Right ventricle myocardium inferior (tissue), 1 donor: ENCODE measurements around the gene MGME1. TPM values are rescaled to one million over a fixed set of nuclear protein-coding genes. Genes with fewer than 3 reads are reported as not detected.

Experiments used
- ATAC-seq: fragments of 200-7000 bp; cut with Tn5 transposase; one replicate; pipeline ENCODE4 v1.9.1; 2020; ENCODE audit warnings: mild to moderate bottlenecking, moderate library complexity
- DNase-seq: peaks from one replicate; pipeline ENCODE4 v3.0.0; 2021; ENCODE audit errors: missing footprints
- intact Hi-C: fragments of 100-400 bp; cut with DNase I; formaldehyde crosslinking; loops from one replicate; pipeline ENCODE4 v1.11.0; 2022
- total RNA-seq: library from RNA; stranded (reverse); fragmentation: NEBNext Ultra II Directional; extraction: Animal tissue kit (Norgen Biotek cat#: 25700); gene quantifications from one replicate; pipeline ENCODE4 v1.2.1, GENCODE V29; 2021
- donor health status: DM: no; HTN: yes; CAD: no; lungs with severe emphysema.

Gene MGME1
- total RNA-seq, 1 donor from 2014 or later, result 13.0 TPM

DNA sequence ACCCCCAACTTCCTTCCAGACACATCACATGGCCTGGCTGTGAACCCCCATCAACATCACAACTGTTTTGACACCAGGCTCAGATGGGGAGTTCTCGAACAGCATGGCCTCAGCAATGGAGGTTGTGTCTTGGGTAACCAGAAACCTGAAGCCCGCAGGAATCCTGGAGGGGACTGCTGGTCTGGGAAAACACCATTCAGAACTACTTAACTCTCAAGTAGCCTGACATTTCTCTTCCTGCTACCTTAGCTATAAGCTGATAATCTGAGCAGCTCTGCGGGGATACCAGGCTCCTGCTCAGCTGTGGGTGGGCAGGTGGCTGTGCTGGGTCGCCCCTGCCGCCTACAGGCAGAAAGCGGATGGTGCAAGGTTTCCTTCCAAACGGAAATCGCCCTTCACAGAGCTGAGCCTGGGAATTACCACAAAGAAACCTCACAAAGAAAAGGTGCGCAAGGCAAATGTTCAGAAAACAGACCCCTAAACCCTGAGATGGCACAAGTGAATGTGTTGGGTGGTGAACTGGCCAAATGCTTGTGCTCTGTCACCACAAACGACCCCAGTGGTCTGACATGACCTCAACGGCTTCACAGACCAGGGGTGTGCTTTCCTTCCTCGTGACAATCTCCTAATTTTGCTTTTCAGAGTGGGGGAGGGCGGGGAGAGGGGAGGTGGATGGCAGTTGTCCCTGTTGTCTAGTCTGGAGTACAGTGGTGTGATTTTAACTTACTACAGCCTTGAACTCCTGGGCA, 29.8 kb upstream of the MGME1 start:
- peak; percentile 70 for ATAC-seq
- DNase-seq, result peak; percentile 77
- intact Hi-C loops, result loop anchor here (5.0 kb wide), 1 partner anchor 257 kb away; the partner anchor contains the start of gene RRBP1

DNA sequence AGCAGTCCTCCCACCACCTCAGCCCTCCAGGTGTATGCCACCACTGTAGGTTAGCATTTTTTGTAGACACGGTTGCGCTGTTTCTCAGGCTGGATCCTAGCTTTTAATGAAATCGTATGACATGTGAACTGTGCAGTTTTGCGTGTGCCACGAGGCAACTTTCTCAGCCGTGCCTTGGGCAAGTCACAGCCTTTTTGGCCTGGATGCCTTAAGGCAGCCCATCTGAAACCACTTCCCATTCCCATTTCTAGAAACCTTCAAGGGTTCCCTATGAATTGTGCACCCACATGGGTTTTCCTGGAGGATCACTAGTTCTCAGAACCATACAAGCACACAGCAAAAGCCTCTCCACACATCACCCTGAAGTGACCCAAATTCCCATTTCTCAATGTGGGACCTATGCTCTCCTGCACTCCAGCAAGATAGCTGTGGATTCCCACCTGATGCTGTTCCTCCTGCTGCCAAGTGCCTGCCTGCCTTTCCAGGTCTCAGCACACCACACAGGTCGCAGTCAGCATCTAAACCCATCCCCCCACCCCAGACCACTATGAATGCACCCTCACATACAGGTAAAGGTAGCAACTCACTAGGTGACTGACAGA, 29.1 kb upstream of the MGME1 start:
- DNase-seq (no peak), ATAC-seq (no peak)
- intact Hi-C loops, result loop anchor here (5.0 kb wide), 1 partner anchor 257 kb away; the partner anchor contains the start of gene RRBP1

DNA sequence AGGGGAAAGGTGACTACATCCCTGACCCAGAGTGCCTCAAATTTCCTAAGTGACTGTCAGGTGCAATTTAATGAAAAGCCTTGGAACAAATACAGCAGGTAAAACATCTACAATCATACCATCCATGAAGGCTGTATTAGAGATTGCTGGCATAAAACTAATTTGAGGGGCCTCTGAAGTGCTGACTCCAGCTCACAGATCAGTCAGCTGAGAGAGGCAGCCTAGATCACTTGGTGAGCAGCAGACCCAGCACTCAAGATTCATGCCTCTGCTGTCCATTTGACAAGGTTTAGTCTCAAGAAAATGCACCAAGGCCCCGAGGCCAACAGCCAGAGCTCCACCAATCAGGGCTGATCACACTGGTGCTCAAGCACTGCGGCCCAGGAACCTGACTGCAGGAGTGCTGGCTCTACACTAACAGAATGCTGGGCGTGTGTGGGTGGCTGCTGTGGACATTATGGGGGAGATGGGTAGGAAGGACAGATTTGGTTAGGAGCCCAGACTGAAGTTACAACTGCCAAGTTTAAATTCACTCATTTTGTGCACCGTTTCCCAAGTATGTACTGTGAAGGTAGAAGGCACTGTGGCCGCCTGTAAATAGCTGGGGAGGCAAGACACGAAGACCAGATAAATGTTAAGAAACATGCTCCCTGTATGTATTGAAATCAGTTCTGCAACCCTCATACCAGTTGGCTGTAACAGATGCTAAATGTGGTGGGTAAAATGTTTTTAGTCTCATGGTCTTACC, 28.4 kb upstream of the MGME1 start:
- ATAC-seq (no peak), DNase-seq (no peak)
- intact Hi-C loops, result no loop called here

DNA sequence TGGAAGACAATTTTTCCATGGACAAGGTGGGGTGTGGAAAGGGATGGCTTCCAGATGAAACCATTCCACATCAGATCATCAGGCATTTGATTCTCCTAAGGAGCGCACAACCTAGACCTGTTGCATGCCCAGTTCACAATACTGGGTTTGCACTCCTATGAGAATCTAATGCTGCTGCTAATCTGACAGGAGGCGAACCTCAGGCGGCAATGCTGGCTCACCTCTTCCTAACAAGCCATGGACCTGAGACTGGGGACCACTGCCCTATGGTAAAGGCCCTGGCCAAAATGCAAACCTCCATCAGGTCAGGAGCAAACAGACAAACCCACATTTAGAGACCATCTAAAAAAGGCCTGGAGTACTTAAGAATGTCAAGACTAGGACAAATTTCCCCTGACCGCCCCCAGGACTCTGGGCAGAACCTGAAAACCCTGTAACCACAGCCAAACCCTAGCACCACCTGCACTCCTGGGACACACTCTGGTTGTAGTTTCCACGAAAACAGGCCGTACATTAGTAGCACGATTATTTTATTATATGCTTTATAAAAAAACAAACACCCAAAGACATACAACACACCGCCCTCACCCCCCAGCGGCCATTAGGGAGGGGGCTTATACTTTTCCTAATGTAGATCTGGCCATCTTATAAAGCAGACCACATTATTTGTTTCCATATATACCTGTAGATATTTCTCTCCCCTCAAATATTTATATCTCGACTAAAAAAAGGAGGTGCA, 27.6 kb upstream of the MGME1 start:
- ATAC-seq (no peak), DNase-seq (no peak)
- intact Hi-C loops, result no loop called here

DNA sequence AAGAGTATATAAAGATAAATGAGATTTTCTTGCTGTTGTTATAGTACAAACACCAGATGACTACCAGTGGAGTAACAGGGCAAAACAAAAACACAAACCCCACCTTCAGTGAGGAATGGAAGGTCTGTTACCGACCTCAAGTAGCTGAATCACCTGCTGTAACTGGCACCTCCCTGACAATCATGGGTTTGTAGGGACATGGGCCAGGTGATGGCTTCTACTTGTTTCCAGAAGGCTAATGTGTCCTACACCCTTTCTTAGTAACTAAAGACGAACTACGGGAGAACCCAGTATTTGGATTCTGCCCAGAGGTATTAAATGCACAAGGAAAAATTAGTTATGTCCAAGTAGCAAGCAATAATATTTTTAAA, 27.0 kb upstream of the MGME1 start:
- intact Hi-C loops, result no loop called here
- ATAC-seq (no peak), DNase-seq (no peak)

DNA sequence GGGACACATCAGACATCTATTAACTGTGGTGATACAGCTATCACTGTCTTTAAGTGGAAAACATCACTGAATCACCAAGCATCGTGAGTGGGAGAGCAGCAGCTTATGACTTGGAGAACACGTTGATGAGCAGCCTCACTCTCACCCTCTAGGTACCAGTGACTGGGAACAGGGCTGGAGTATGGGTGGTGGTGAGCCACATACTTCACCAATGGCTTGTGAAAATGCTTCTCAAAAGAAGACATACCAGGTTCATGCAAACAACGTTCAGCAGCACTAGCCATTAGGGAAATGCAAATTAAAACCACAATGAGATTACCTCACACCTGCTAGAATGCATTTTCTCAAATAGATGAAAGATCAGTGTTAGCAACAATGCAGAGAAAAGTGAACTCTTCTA, 25.5 kb upstream of the MGME1 start:
- intact Hi-C loops, result no loop called here
- no peak for ATAC-seq

DNA sequence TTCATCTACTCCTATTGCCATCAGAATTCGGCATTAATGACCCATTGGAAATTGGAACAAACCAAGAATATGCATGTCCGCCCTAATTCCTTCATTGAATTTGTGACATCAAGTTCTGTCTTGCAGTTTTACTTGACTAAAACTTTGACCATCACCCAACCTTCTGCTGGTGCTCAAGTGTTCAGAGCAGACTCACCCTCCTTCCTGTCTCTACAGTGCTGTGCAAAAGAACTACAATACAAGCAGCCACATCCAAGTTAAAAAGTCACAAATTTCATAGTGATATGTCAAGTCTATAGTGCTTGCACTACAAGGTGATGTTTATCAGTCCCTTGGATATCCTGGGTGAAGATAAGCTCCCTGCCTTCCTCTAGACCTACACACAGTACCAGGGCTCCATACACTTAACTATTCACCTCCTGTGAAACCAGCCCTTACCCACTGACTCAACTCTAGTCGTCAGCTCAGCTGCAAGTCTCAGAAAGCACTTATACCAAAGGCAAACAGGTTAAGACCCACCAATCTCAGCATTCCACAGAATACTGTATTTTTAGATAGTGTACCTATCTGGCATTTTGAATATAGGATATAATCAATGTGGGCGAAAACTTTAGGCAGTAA, 23.9 kb upstream of the MGME1 start:
- ATAC-seq, result no peak
- intact Hi-C loops, result no loop called here

More for the DNA sequence above, 25.5 kb upstream of the MGME1 start:
- DNase-seq, result no peak

DNA sequence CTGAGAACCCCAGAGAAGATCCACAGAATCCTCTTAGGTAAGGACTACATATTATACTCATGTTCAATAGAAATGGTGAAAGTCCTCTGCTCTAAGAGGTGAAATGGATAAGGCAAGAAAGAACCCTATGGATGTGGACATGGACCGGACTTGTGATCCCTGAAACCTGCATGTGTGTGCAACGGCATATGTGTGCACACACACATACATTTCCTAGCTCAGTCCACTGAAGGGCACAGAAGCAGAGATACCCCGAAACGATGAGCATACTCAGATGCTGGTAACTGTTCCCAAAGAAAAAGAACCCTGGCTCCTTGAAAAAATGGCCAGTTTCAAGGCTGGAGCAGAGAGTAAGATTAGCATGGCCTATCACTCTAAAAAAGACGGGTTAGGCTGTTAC, 22.8 kb upstream of the MGME1 start:
- intact Hi-C loops, result no loop called here
- ATAC-seq (no peak), DNase-seq (no peak)

More for the DNA sequence above, 23.9 kb upstream of the MGME1 start:
- no peak for DNase-seq

DNA sequence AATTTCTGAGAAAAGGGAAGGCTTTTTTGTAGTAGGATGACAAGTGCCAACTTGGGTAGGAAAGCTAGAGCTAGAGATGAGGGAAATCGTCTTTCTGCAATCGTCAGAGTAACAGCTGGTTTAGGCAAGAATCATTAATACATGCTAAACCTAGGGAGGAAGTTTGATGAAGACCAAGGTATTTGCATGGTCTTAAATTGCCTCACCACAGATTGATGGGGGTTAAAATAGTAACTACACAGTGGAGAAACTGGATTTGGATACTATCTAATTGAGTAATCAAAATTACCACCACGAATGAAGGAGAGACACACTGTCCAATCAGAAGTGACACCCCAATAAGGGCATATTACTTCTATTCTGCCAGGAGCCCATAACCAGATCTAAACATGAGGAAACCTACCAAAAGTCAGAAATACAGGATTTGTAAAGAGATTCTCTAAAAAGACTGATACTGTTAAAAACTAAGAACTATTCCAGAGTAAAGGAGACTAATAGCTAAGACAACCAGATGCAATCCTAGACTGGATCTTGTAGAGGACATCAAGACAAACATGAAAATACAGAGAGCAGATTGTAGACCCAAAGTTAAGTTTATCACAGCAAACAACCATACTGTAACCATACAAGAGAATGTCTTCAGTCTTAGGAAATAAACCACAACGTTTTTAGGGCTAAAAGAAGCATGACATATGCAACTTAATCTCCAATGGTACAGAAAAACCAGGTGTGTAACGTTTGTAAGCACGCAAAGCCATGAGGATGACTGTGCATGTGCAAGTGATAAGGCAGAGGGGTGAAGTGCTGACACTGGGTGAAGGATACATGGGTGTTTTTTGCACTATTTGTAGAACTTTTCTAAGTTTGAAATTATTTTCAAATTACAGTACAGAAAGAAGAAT, 22.0 kb upstream of the MGME1 start:
- DNase-seq (no peak), ATAC-seq (no peak)
- intact Hi-C loops, result no loop called here

DNA sequence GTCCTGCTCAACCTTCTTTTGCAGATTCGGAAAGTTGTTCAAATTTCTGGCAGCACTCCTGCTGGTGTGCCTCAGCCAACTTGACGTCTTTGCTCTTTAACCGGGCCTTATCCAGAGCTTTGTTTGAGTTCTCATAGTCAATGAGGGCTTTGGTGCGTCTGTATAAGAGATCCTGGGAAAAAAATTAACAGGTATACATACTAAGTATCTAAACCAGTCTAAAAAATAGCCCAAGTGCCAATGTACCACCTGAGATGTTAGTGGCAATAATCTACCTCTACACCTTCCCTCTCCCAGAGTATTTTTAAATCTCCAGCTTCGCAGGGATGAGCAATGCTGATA, 21.4 kb upstream of the MGME1 start:
- no peak for DNase-seq
- intact Hi-C loops, result no loop called here

DNA sequence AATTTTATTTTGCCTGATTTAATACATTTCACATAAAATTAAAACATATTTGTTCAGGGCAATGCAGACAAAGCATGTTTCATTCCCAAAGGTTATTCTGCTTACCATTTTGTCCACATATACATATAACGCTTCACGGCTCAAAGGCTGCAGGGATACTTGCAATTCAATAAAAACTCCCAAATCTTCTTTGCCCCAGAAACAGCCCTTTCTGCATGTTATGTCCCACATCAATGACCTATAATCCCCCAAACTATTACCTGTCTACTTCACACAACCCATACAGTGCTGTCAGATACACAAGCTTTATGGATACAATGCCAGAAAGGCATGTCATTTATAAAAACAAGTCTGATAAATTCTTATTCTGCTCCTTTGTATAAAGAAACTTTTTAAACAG, 20.4 kb upstream of the MGME1 start:
- intact Hi-C loops, result no loop called here
- DNase-seq (no peak), ATAC-seq (no peak)

More for the DNA sequence above, 21.4 kb upstream of the MGME1 start:
- no peak for ATAC-seq

DNA sequence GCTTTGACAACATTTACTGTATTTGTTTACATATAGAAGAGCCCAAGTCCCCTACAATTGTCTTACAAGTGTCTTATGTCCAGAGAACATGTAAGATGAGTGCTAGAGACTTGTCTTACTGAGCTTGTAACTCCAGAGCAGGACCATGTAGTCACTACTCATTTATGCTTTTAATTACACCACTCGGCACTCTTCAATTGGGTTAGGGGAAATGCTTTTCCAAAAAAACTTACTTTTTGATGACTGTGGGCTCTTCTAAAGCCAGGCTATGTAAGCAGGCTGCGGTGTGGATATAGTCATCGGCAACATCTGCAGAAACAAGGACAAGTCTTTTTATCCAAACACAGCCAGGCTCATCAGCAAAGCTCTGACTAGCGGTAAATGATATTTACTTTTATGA, 18.9 kb upstream of the MGME1 start:
- intact Hi-C loops, result no loop called here
- ATAC-seq, result no peak

DNA sequence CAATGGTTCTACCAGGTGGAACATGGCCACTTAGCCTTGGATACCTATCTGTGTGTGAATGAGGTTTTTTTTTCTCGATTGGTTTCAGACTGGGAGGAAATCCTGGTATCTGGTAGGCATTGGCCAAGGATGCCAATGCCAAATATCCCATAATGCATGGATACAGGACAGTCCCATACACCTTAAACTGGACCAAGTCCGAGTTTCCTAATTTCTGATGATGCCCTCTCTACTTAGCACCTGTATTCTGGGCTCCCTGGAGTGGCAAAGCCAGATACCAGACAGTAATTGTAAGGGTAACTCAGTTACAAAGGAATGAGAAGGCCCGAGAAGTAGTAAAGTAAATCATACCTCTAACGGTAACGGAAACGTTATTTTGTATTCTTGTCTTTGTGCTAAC, 18.1 kb upstream of the MGME1 start:
- DNase-seq (no peak), ATAC-seq (no peak)
- intact Hi-C loops, result no loop called here

More for the DNA sequence above, 18.9 kb upstream of the MGME1 start:
- DNase-seq, result no peak

DNA sequence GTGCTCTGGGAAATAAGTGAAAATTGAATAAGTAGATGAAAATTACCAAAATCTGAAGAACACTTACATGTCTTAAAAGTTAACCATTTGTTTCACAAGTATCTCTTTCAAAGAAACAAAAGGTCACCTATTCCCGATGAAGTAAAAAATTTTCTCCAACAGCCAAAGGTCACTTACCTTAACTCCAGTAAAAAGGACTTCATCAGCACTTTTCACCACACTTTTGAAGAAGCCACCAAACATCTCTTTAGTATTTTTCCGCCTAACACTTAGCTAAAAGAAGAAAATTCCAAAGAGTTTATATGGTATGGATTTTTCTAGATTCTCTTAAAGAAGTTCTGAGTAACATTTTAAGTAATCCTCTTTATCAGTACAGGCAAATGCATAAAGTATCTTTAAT, 17.5 kb upstream of the MGME1 start:
- intact Hi-C loops, result no loop called here
- no peak for DNase-seq
- no peak for ATAC-seq

DNA sequence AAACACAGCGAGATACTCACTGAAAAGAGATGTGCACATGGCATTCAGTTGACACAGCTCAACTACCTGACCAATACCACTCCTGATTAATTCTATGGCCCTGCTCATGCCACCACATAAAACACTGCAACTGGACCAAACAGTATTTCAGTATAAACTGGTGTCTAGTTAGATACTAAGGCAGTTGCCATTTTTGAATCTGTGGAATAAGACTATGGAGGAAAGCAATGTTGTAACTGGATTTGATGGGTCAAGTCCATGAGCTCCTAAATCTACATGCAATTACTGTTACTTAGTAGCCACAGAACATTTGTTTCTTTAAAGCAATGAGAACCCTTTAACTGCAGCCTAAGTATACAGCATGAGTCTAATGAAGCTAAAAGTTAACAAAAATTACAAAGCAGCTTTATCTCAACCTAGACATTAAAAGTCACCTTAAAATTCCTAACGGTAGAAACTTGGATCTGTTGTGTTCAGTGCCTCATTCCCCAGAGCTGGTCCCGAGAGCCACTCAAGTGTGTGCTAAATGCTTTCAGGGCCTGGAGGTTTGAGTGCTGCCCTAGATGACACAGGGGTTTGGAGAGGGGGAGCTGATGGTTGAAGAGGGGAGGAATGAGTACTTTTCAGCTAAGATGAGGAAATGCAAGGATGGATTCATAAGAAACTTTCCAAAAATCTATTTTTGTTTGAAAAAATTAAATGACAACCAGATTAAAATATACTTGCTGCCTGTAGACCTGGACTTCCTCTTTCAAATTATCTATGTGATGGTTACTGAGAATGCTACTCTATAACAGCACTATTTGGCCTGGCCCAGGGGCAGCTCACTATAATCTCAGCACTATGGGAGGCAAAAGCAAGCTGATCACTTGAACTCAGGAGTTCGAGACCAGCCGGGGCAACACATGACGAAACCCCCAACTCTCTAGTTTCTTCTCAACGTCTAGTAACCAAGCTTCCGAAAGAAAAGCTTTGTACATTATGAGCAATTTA, 15.8 kb upstream of the MGME1 start:
- DNase-seq, result no peak
- no peak for ATAC-seq
- intact Hi-C loops, result no loop called here

DNA sequence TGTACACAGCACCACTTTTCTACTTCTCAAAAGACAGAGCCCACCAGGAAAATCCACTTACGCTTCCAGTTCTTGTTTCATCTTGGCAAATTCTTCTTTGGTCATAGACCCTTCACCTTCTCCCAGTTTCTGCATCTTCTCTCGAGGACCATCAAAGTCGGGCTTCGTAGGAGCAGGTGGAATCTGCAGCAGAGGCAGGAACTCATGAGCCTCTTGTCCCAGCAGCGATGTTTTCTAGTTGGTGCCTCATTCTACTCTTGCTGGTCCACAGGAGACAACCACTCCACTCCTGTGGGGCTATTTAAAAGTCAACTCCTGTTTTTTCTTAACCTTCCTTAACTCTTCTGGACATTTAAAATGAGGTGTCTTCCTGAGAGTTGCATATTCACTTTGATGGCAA, 14.9 kb upstream of the MGME1 start:
- DNase-seq (no peak), ATAC-seq (no peak)
- intact Hi-C loops, result no loop called here

DNA sequence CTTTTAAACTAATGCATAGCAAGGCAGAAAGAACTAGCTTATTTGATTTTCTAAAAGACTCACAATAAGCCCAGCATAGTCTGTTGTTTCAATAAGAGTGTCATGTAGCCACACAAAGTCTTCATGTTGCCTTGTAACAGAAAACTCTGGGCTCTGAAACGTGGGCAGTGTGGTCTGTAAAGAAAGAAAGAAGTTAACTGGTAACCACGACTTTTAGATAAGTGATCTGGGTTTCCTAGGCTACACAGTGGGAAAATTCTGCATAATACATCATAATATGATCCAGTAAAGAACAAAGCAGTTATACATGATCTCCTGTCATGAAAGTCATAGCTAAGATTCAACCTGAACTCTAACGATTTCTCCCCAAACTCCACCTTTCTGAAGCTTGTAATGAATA, 13.5 kb upstream of the MGME1 start:
- intact Hi-C loops, result no loop called here
- no peak for ATAC-seq
- DNase-seq, result no peak
